ENCODE results near the gene DNAH2.
A peak's percentile ranks its signal among the peaks of the same experiment; 100 is the strongest.

GRCh38 chr17:7835814-7836595 lies 118.5 kb downstream of the DNAH2 start:
- TF ChIP-seq CTCF (IDR thresholded peaks at IDR 0.05; ENCODE audit: extremely low read depth in 1 of 2, insufficient read depth in 1 of 2, low read depth in 1 of 2, low read length in 2 of 2) (no peak), EZH2 (IDR thresholded peaks at IDR 0.05; ENCODE audit: borderline replicate concordance, low read depth, low read length, severe bottlenecking) (no peak), JUN (IDR thresholded peaks at IDR 0.05; ENCODE audit: borderline replicate concordance, insufficient read depth, insufficient read length, low read depth) (no peak), MAX (IDR thresholded peaks at IDR 0.05; ENCODE audit: insufficient read depth, insufficient read length) (no peak), POLR2A (IDR thresholded peaks at IDR 0.05; ENCODE audit: low read depth, low read length) (peak; percentile 57), POLR2AphosphoS5 (IDR thresholded peaks at IDR 0.05; ENCODE audit: insufficient read depth, low read depth, low read length) (peak; percentile 21), FOS (IDR thresholded peaks at IDR 0.05; ENCODE audit: borderline replicate concordance, insufficient read depth, low read length) (no peak)
